A673 (cell line): ENCODE data around the gene MDGA2.

Experiments used
- EZH2 ChIP-seq: fragments of 200-600 bp; sonication (generic); IDR thresholded peaks from 2 replicates; pipeline ENCODE4 v1.6.1; 2017; ENCODE audit warnings: borderline replicate concordance, low read depth, mild to moderate bottlenecking, mixed read lengths, antibody characterized with exemption, low read length; ENCODE audit not compliant: poor library complexity, severe bottlenecking
- TF ChIP-seq, protein P1 (sequence below): fragments of 300-800, 200-600 bp; sonication (generic); conservative IDR thresholded peaks from 2 replicates; pipeline ENCODE4 v1.5.1; 2017; ENCODE audit warnings: low read depth, mild to moderate bottlenecking, antibody characterized with exemption, low read length, moderate library complexity, mixed read lengths

DNA sequence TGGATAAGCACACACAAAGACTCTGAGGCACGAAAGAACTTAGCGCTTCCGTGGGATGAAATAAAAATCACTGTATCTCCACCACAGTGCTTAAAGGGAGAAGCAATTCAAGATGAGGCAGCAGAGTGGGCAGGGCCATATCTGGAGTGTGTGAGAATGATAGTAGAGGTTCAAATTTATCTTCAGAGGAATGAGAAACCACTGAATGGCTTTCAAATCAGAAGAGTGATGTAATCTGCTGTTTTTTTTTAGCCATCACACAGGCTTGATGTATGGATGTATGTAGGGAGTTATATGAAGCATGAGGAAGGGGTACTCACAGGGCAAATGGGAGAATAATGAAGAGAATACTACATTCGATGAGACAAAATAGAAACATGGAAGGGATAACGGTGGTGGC is 24.1 kb downstream of the MDGA2 start:
- TF ChIP-seq, protein P1, sequence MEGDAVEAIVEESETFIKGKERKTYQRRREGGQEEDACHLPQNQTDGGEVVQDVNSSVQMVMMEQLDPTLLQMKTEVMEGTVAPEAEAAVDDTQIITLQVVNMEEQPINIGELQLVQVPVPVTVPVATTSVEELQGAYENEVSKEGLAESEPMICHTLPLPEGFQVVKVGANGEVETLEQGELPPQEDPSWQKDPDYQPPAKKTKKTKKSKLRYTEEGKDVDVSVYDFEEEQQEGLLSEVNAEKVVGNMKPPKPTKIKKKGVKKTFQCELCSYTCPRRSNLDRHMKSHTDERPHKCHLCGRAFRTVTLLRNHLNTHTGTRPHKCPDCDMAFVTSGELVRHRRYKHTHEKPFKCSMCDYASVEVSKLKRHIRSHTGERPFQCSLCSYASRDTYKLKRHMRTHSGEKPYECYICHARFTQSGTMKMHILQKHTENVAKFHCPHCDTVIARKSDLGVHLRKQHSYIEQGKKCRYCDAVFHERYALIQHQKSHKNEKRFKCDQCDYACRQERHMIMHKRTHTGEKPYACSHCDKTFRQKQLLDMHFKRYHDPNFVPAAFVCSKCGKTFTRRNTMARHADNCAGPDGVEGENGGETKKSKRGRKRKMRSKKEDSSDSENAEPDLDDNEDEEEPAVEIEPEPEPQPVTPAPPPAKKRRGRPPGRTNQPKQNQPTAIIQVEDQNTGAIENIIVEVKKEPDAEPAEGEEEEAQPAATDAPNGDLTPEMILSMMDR: no peak
- no peak for TF ChIP-seq EZH2
